Urothelium cell line (cell line): ENCODE results near the gene MAPK8IP1.

Experiments used
- DNase-seq: peaks from one replicate; pipeline ENCODE4 v3.0.0; 2011; ENCODE audit warnings: low spot score, mixed read lengths
- FAIRE-seq: peaks from 2 replicates; lab custom pipeline; 2011; peaks lifted over from hg19 to GRCh38; lab: Jason Lieb, UNC

The MAPK8IP1 gene

DNA sequence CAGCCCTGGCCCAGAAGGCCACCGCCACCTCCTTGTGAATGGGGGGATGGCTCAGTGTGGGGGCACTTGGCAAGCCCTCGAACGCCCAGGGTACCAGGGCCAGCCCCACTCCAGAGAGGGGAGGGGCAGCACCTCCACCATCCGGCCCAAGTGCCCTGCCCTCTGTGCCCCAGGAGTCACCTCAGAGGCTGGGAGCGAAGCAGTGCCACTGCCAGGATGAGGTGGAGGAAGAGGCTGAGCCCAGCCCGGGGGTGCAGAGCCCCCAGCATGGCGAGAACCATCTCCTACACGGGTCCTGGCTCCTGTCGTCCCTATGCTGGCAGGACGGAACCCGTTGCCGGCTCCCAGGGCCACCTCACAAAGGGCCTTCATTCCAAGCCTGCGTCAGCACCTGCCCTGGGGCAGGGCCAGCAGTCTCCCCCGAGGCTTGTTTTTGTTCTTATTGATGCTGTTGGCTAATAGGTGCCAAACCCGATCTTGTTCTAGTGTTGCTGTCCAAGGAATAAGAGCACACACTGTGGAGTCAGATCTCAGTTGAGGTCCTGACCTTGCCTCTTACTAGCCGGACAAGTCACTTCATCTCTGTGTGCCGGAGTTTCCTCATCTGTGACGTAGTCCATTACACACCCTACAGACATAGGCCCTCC lies 21.6 kb downstream of the MAPK8IP1 start, which contains the start of gene FREY1:
Gene FREY1 (minus strand): TSS at position 307 of the 647 bp plus-strand sequence. CDS start 26 bp downstream, at position 281.
- FAIRE-seq (no peak), DNase-seq (no peak)

DNA sequence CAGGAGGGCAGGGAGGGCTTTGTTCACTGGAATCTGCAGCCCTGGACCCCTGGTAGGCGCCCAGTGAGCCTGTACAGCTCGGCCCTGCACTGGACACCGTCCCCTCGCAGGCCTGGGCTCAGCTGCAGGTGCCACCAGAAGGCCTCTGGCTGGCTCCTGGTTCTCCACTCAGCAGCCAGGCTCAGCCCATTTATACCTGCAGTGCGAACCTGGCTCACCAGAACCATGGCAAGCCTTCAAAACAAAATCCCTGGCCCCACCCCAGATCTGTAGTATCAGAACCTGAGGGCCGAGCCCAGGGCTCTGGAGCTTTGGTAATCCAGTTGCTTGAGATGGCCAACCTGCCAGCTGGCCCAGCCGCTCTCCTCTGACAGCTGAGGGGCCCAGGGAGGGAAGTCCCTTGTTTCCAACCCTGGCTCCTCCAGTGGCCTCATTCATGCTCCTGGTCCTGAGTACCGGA lies 22.5 kb downstream of the MAPK8IP1 start:
- no peak for DNase-seq
- FAIRE-seq = no peak

DNA sequence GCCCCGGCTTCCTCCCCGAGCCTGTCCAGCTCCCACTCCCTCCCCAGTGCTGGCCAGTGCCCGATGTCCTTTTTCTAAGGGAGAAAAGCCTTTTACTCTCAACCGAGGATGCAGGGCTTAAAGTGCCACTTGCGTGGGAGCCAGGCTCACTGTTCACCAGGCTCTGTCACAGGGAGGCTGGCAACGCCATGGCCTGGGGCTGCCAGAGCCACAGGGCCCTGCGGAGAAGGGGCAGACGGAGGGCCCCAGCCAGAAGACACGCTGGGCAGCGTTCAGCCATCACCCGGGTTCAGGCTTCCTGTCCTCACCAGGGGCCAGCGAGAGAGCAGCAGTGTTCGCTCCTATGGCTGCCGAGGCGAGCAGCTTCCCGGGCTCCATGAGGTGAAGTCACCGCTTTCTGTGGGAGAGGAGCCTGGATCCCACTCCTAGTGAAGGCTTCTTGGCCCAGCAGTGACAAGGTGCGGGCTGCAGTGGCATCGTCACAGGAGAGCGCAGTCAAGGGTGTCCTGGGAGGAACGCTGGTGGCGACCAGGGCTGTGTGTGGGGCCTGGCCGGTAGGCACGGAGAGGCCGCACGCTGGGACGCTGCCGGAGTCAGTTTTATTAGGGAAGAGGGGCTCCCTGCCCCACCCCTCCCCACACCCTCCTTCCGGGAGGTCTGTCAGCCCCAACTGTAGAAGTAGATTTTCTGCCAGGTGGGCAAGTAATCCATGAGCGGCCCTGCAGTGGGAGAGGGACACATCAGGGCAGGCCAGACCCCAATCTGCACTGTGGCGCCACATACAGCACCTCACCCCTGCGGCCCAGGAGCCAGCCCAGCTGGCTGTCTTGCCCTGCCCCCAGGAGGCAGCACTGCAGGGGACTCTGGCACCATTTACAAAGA lies 24.4 kb downstream of the MAPK8IP1 start:
- FAIRE-seq = no peak
- DNase-seq = no peak

DNA sequence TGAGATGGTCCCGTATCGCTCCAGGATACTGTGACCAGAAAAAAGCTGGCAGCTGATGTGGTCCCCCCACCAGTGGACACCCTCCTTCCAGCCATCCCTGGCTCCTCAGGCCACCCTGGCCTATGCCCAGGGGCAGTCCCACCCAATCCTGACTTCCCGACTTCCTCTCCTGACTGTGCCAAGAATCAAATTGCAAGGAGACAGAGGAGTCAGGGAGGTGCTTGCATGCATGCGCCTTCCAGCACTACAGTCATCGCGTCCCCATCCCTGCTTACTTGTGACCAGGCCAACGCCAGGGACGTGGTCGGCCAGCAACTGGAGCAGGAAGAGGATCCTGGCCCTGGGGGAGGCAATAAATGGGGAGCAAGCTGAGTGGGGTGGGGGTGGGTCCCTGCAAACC lies 25.2 kb downstream of the MAPK8IP1 start:
- FAIRE-seq (no peak), DNase-seq (no peak)

DNA sequence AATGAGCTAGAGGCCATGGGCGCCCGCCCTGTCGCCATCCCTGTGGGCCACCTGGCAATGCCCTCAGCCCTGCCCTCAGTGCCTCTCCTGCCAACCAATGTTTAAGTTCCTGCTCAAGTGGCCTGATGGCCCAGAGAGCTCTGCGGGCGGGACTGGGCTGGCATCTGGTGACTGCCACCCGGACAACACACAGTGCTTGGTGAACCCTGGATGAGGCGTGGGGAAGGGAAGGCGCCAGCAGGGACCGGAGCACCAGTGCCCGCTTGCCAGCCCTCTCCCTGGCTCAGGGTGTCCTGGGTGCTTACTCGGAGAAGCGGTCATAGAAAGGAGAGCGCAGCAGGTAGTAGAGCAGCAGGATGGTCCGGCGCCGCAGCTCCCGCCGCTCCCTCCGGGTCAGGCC lies 28.1 kb downstream of the MAPK8IP1 start:
- no peak for DNase-seq
- FAIRE-seq = no peak

DNA sequence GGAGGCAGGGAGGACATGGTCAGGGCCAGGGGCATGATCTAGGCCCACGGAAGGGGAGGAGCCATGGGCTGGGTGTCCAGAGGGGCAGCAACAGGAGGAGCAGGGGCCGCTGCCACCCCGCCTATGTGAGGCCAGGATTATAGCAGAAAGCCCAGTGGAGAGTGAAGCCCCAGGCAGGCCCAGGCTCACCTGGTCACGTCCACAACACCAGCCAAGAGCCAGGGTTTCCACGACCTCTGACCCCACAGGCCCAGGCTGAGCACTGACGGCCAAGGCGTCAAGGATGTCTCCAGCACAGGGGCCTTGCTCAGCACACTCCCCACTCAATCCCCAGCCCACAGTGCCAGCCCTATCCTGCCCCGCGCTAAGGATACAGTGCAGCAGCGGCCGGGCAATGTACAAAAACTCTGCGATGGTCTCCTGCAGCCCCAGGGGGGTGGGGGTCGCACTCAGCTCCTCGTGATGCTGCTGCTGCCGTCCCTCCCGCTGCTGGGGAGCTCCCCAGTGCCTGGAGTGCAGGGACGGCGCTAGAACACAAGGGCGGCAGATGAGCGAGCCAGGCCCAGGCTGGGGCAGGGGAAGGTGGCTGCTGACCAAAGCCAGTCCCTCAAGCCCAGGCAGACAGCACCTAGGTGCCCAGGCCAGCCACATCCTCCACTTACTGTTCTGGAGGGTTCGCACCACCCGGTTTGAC lies 28.6 kb downstream of the MAPK8IP1 start:
- DNase-seq (no peak), FAIRE-seq (no peak)

DNA sequence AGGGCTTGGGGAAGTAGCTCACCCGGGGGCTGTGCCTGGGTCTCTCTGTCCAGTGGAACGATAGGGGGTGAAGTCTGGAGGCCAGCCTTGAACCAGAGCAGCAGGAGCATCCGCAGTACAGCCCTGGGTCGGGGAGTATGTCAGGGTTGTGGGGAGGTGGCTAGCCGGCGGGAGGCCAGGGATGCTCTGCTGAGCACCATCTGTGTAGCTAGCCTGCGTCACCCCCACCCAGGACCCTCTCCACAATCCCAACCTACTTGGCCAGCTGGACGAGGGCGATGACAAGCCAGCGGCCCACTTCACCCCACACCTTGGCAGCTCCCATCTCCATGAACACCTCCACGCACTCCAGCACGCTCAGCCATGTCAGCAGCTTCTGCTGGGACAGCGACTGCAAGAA lies 30.0 kb downstream of the MAPK8IP1 start:
- DNase-seq (no peak), FAIRE-seq (no peak)

DNA sequence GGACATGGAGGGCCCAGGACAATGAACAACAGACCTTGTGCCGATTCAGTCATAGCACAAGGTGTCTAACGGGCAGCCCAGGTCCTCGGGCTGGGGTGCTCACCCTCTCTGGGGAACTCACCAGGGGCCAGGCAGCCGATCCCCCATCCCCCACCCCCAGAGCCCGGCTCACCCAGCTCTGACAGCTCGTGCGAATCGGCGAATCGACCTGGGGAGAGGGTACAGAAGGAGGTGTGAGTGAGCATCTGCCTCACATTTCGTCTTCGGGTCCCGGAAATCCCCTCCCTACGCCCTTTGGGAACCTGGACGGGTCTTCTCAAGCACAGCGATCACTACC lies 31.8 kb downstream of the MAPK8IP1 start:
- FAIRE-seq (no peak), DNase-seq (no peak)

DNA sequence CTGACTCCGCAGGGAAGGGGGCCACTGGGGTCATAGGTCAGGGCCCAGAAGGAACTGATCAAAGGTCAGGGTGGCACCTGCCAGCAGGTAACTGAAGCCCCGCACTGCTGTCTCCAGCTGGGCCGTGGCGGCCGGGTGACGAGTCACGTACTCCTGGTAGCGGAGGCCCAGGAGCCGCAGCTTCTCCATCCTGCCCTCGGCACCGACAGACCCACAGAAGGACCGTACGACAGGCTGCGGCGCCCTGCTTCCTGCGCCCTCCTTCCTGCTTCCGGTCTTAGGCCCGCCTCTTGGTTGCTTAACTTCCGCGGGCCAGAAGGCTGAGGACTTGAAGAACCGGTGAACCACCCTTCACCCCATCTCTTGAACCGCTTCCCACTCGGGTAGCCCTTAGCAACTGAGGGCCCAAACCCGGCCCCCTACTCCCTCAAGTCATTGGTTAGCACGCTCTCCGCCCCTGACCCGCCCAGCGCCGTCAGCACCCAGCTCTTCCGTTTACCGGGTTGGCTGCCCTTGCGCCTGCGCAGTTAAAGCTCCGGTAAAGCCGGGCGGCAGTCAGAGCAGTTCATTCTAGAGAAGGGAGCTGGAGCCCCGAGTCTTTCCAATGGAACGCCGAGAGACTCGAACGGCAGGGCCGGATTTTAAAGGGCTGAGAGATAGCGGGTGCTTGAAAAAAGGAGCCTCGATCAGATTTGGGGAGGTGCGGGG lies 32.3 kb downstream of the MAPK8IP1 start, which contains the start of gene PEX16:
Gene PEX16 (minus strand): TSS at position 255 of the 708 bp plus-strand sequence. CDS start 66 bp downstream, at position 189.
- DNase-seq (peak; percentile 98), FAIRE-seq (no peak)

DNA sequence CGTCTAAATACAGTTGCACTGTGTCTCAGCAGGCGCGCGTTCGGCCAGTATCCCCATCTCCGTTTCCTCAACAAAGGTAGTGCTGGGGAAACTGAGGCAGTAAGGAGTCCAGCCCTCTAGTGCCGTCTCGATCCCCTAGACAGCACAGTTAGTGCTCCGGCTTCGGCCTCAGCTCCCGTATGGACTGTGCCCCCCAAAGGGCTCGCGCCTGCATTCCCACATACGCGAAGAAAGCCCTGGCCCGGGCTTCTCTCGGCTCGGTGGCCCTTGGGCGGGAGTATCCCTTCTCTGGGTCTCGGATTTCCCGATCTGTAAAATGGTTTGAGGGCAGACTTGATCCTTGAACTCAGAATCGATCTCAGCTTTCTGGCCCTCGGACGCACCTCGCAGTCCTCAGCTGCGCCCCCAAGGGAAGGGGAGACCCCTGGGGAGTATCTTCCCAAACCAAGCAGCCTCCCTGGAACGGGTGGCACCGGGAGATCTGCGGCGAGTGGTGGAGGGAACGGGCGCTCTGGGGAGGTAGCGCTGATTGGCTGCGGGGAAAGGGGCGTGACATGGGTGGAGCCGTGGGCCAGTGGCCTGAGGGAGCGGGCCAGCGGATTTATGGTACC lies 33.0 kb downstream of the MAPK8IP1 start:
- FAIRE-seq (no peak), DNase-seq (peak; percentile 91)

DNA sequence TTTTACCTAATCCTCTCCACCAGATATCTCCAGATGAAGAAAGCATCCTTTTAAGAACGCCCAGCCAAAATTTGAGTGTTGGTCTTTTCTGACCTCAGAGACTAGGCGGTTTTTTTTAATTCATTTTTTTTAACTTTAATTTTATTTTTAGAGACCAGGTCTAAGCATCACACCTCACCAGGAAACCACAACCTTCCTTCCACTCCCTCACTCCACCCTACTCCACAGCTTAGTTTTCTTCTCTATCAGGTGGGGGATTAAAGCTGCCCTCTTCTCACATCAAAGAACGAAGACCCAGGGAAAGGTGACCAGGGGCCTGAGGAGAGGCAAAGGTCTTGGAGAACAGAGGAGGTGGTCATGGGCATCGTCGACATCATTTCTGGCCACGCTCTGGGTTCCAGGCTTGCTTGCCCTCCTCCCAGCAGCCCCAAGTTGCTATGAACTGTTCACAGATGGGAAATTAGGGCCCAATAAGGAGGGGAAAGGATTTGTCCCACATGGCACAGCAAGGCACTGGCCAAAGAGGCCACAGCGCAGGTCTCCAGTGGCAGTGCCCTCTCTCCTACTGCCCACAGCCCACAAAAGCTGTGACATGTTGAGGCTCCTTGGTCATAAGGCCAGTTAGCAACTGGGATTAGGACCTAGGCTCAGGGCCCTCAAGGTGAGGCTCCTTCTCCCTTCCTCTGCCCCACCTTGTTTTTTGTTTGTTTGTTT lies 33.7 kb downstream of the MAPK8IP1 start:
- DNase-seq (no peak), FAIRE-seq (no peak)

DNA sequence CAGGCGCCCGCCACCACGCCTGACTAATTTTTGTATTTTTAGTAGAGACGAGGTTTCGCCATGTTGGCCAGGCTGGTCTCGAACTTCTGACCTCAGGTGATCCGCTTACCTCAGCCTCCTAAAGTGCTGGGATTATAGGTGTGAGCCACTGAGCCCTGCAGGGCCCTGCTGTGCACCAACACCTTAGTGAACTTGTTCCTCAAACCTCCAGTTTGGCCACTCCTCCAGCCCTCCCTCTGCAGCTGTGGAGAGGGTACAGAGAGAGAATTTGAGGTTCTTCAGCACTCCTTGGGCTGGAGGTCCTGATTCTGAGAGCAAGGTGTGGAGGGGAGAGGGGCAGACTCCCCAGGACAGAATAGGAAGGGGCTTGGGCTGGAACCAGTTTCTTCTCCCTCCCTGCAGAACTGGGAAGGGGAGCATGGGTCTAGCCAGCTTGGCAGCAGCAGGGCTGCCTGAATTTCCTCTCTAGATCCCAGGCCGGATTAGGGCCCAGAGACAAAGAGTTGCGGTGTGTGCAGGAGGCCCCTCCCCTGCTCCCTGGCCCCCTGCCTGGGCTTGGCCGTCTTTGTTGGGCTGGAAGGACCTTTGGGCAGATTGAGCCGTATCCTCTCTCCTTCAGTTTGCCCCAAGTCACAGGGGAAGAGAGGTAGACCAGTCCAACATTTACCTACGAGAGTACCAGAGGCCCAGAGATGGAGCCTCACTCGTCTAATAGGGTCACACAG lies 34.5 kb downstream of the MAPK8IP1 start:
- FAIRE-seq (no peak), DNase-seq (no peak)

DNA sequence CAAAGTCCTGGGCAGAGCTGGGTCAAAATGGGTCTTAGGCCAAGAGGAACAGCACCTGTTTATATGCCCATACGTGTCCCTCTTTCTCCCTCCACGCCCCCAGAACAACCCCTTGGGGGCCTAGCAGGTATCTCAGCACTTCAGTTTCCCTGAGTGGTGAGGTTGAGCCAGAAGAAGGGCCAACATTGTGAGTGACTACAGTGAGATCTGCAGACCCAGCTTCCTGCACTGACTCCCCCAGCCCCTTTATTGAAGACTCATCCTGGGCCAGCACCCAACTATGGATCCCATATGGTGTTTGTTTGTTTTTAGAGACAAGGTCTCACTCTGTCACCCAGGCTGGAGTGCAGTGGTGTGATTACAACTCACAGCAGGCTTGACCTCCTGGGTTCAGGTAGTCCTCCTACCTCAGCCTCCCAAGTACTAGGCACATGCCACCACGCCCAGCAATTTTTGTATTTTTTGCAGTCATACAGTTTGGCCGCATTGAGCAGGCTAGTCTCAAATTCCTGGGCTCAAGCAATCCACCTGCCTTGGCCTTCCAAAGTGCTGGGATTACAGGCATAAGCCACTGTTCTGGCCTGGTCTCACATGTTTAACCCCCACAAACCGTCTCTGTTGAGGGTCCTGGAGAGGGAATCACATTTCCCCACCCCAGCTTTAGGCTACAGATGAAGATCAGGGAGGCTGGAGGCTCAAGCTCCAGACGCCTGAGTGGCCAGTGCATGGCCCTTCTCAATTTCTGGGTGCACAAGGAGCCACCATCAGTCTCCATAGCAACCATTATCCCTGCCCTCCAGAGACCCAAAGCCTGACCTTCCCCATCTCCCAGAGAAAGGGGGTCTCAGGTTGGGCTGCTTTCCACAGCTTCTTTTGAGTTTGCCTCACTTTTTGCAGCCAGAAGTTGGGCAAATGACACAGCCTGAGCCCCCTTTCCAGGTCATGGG lies 35.4 kb downstream of the MAPK8IP1 start:
- no peak for DNase-seq
- no peak for FAIRE-seq

DNA sequence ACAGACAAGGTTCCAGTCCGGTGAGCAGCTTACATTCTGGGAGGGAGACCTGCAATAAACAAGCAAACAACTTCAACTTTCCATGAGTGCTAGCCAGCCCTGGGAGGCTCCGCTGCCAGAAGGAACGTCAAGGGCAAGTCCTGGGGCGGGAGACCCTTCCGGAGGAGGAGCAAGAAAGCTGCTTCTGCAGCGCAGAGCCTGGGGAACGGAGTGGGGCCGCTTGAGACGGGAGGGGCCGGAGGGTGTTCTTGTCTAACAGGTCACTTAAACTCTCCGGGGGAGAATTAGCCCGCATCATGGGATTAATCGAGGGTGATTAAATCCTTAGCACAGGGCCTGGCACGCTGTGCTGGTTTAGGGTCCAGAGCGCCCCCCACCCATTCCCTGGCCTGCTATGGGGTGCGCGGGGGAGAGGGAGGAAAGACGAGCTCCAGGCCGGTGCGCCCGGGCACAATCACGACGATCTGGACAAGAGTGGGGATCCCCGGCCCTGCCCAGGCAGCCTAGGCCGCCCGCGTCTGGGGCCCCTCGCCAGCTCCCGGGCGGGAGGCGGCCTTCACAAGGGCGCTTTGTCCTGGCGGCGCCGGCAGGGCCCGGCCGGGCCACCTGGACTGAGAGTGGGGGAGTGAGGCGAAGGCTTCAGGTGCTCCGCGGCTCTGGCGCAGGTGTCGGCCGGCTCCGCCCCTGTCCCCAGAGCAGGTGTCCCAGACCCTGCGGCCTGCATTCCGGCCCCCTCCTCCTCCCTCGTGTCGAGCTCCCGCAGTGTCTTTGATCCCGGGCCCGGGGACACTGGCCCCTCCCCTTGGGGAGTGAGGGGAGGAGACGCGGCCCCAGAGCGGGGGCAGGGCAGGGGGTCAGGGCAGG lies 36.3 kb downstream of the MAPK8IP1 start:
- DNase-seq = peak; percentile 60

DNA sequence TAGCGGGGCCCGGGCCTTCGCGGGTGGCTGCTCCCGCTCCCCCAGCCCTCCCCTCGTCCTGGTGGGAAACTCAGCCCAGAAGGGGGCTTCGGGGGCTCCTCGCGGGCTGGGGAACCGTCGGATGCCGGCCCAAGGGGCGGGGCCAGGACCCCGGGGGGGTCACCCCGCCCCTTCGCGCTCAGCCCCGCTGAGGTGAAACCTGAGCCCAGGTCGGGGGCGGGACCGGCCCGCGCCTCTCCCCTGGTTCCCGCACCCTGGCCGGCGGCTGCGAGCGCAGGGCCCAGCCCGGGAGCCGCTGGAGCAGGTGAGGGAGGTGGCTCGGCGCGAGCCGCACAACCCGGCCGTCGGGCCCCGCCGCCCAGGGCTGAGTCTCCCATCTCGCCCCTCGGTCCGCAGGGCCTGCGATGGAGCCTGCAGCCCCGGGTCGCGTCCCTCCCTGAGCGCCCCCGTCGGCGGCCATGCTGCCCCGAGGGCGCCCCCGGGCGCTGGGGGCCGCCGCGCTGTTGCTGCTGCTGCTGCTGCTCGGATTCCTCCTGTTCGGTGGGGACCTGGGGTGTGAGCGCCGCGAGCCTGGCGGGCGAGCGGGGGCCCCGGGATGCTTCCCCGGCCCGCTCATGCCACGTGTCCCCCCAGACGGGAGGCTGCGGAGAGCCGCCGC lies 37.1 kb downstream of the MAPK8IP1 start, which contains the start of gene LARGE2:
Gene LARGE2 (plus strand): TSS at position 232 of the 658 bp plus-strand sequence. CDS start 227 bp downstream, at position 459.
- DNase-seq = peak; percentile 89
- FAIRE-seq = no peak

More for the DNA sequence above, 36.3 kb downstream of the MAPK8IP1 start:
- FAIRE-seq = no peak
